Peyer's patch (tissue), 4 donors: ENCODE data around the gene FILIP1L.

ENCODE experiments used
- POLR2A ChIP-seq, 2 donors: fragments of 450-650 bp; IDR thresholded peaks; one replicate each; pipeline ENCODE4 v1.5.1; 2017; ENCODE audit warnings: antibody characterized with exemption in 2 of 2, mild to moderate bottlenecking in 2 of 2, moderate library complexity in 2 of 2
- TF ChIP-seq, protein P1 (sequence below), 6 experiments: fragments of 450-650 bp in 4 of 6; fragments of 200-600 bp in 2 of 6; sonication (generic) in 1 of 6; IDR thresholded peaks; one replicate each; pipeline ENCODE4 v1.5.1; 2017 to 2019; ENCODE audit warnings: antibody characterized with exemption in 6 of 6, mild to moderate bottlenecking in 3 of 6, moderate library complexity in 1 of 6

DNA sequence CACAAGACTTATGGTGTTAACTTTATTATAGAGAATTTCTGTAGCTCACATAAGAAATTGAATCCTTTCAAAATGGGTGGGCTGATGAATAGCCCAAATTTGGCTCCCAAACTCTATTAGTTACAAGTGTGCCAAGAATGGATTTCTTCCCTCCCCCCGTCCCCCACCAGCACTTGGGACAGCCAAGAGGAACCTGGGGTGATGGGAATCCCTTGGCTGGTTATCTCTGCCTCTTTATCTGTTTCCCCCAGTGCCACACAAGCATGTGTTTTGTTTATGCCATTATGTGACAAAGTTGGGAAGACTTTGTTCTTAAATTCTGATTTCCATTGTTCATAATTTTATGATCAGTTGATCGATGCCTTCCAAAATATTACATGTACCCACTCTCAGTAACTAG is 268.3 kb downstream of the FILIP1L start:
- TF ChIP-seq, protein P1, sequence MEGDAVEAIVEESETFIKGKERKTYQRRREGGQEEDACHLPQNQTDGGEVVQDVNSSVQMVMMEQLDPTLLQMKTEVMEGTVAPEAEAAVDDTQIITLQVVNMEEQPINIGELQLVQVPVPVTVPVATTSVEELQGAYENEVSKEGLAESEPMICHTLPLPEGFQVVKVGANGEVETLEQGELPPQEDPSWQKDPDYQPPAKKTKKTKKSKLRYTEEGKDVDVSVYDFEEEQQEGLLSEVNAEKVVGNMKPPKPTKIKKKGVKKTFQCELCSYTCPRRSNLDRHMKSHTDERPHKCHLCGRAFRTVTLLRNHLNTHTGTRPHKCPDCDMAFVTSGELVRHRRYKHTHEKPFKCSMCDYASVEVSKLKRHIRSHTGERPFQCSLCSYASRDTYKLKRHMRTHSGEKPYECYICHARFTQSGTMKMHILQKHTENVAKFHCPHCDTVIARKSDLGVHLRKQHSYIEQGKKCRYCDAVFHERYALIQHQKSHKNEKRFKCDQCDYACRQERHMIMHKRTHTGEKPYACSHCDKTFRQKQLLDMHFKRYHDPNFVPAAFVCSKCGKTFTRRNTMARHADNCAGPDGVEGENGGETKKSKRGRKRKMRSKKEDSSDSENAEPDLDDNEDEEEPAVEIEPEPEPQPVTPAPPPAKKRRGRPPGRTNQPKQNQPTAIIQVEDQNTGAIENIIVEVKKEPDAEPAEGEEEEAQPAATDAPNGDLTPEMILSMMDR (IDR thresholded peaks at IDR 0.05), result no peak
- no peak for TF ChIP-seq POLR2A (IDR thresholded peaks at IDR 0.05)
